ENCODE data around the gene CRTC1. TPM values are rescaled to one million over a fixed set of nuclear protein-coding genes. Genes with fewer than 3 reads are reported as not detected.

Gene CRTC1
- total and polyA plus RNA-seq, 2 of the 13 experiments (the other 11 are each of a cell fraction or from before 2014, with no cell fraction given) = 2.0 to 2.7 TPM

- TF ChIP-seq NONO (IDR thresholded peaks at IDR 0.05) = no peak
- peak; percentile 21; the same call in 1 of the 2 replicates for TF ChIP-seq NONO (CRISPR knock-in tag; conservative IDR thresholded peaks at IDR 0.05)
- peak; percentile 44; the same call in 1 of the 2 replicates for TF ChIP-seq JUNB (CRISPR knock-in tag; IDR thresholded peaks at IDR 0.05; ENCODE audit: borderline replicate concordance)
- TF ChIP-seq NCOA2 (CRISPR knock-in tag; IDR thresholded peaks at IDR 0.05) = 0 out of 2 replicates have a peak, but pooled peaks have one; percentile 6
- TF ChIP-seq HMGA1 (CRISPR knock-in tag; conservative IDR thresholded peaks at IDR 0.05) = no peak
- no peak; the same call in 1 of the 2 replicates for TF ChIP-seq CHD4 (IDR thresholded peaks at IDR 0.05; ENCODE audit: borderline replicate concordance, low read length)
- 0 out of 2 replicates have a peak, but pooled peaks have one; percentile 17 for TF ChIP-seq ZMYM4 (CRISPR knock-in tag; IDR thresholded peaks at IDR 0.05)
Observed at GRCh38 chr19:18803550-18804138, 120.2 kb downstream of the CRTC1 start (continued).

GRCh38 chr19:18804139-18804601, 120.7 kb downstream of the CRTC1 start:
- Histone ChIP-seq H3K9me3 (ENCODE audit: low read length) (no peaks in the 10 kb centered on the region), H3K27me3 (ENCODE audit: control insufficient read depth in 1 of 2, insufficient read depth in 2 of 2, low read length in 2 of 2) (peaks cover 2 to 21% of the 10 kb centered on the region in 2 experiments; a peak in 3 of 5 replicates), H3K4me3 (replicated peaks in 1 of 3; ENCODE audit: insufficient read depth in 1 of 3, low read depth in 2 of 3, low read length in 3 of 3) (peak overlapping the region in 1 of 3 experiments; percentile 39; a peak in 1 of 6 replicates), H3K9ac (ENCODE audit: insufficient read depth, low read depth, low read length) (no peak overlapping the region), H3K36me3 (replicated peaks in 1 of 2; ENCODE audit: control insufficient read depth in 1 of 2, insufficient read depth in 2 of 2, low read length in 2 of 2) (no peaks in the 10 kb centered on the region), H2AFZ (ENCODE audit: low read length) (no peak overlapping the region), H4K20me1 (ENCODE audit: insufficient read depth, low read length) (no peaks in the 10 kb centered on the region), H3K4me2 (ENCODE audit: low read depth, low read length) (peak overlapping the region; percentile 61), H3K79me2 (ENCODE audit: insufficient read depth, low read length) (no peaks in the 10 kb centered on the region), H3K27ac (ENCODE audit: extremely low read length, insufficient read depth, low read length) (no peak overlapping the region), H3K4me1 (ENCODE audit: insufficient read depth, low read length) (peaks cover 62% of the 10 kb centered on the region)
- ChIA-PET POLR2A (no interaction called here), CTCF (ENCODE audit: low intra/inter-chr PET ratio, low total read pairs) (no interaction called here)
- peak; percentile 60 for ATAC-seq
- no peak for FAIRE-seq
- no TSS peak for BruUV-seq (replicated peaks)
- no peak for DNase-seq (ENCODE audit: low spot score)
- intact Hi-C loops (cut with micrococcal nuclease; ENCODE audit: unreplicated experiment) = no loop called here
- in situ Hi-C loops (cut with HindIII; ENCODE audit: extremely low pct_ligation_motif_present, low pct_unique_long_range_greater_than_20kb) = no loop called here
- 4% methylated on average over 9 of the region's 15 CpGs for WGBS (ENCODE audit: low lambda C conversion rate)
- peak; percentile 48; the same call in 1 of the 2 replicates for TF ChIP-seq MTA1 (CRISPR knock-in tag; IDR thresholded peaks at IDR 0.05; ENCODE audit: borderline replicate concordance)
- TF ChIP-seq PCBP1 (IDR thresholded peaks at IDR 0.05; ENCODE audit: borderline replicate concordance, low read depth, low read length) = peak; percentile 81; the same call in 1 of the 2 replicates
- TF ChIP-seq LCORL (IDR thresholded peaks at IDR 0.05) = no peak
- peak; percentile 85 for TF ChIP-seq LCORL (CRISPR knock-in tag; IDR thresholded peaks at IDR 0.05)
- TF ChIP-seq ZBTB20 (CRISPR knock-in tag; IDR thresholded peaks at IDR 0.05; ENCODE audit: borderline replicate concordance, low read depth) = no peak
- TF ChIP-seq ZFX (CRISPR knock-in tag; IDR thresholded peaks at IDR 0.05; ENCODE audit: low read depth) = peak; percentile 54
- TF ChIP-seq SALL1 (CRISPR knock-in tag; IDR thresholded peaks at IDR 0.05) = peak; percentile 55; the same call in 1 of the 2 replicates
- TF ChIP-seq, protein P1, sequence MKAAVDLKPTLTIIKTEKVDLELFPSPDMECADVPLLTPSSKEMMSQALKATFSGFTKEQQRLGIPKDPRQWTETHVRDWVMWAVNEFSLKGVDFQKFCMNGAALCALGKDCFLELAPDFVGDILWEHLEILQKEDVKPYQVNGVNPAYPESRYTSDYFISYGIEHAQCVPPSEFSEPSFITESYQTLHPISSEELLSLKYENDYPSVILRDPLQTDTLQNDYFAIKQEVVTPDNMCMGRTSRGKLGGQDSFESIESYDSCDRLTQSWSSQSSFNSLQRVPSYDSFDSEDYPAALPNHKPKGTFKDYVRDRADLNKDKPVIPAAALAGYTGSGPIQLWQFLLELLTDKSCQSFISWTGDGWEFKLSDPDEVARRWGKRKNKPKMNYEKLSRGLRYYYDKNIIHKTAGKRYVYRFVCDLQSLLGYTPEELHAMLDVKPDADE (CRISPR knock-in tag; IDR thresholded peaks at IDR 0.05) = no peak
- peak; percentile 30 for TF ChIP-seq HNRNPLL (IDR thresholded peaks at IDR 0.05; ENCODE audit: low read depth, low read length, poor library complexity, severe bottlenecking)
- no peak for TF ChIP-seq GATAD1 (CRISPR knock-in tag; IDR thresholded peaks at IDR 0.05)
- no peak for TF ChIP-seq SOX13 (IDR thresholded peaks at IDR 0.05)
- TF ChIP-seq SOX13 (CRISPR knock-in tag; conservative IDR thresholded peaks at IDR 0.05 in 1 of 2, IDR thresholded peaks at IDR 0.05 in 1 of 2) = 0 out of 4 replicates have a peak, but pooled peaks of 1 of the 2 experiments have one; percentile 5
- no peak for TF ChIP-seq FOXM1 (CRISPR knock-in tag; IDR thresholded peaks at IDR 0.05)
- TF ChIP-seq ZSCAN29 (CRISPR knock-in tag; conservative IDR thresholded peaks at IDR 0.05) = 0 out of 2 replicates have a peak, but pooled peaks have one; percentile 43
- no peak for TF ChIP-seq HNRNPL (IDR thresholded peaks at IDR 0.05; ENCODE audit: low read depth, low read length)
- no peak for TF ChIP-seq YEATS2 (CRISPR knock-in tag; IDR thresholded peaks at IDR 0.05; ENCODE audit: borderline replicate concordance)
- 0 out of 2 replicates have a peak, but pooled peaks have one; percentile 7 for TF ChIP-seq FOXA3 (CRISPR knock-in tag; IDR thresholded peaks at IDR 0.05)
- 0 out of 2 replicates have a peak, but pooled peaks have one; percentile 31 for TF ChIP-seq ZNF543 (CRISPR knock-in tag; IDR thresholded peaks at IDR 0.05)

Data from HepG2 (cell line).